PC-9 (cell line): ENCODE results near the gene CORIN. TPM values are rescaled to one million over a fixed set of nuclear protein-coding genes. Genes with fewer than 3 reads are reported as not detected.

Source experiments
- Bru-seq: library from RNA; stranded (reverse); fragments of 400-500 nt; gene quantifications from one replicate; lab custom pipeline; 2021; lab: Mats Ljungman, UMichigan
- BruChase-seq, 2 experiments: library from RNA; stranded (reverse); fragments of 400-500 nt; gene quantifications; one replicate each; lab custom pipeline; 2021; lab: Mats Ljungman, UMichigan
- BruUV-seq: library from RNA; stranded (reverse); fragments of 400-500 nt; replicated peaks from 2 replicates; lab custom pipeline; 2021; lab: Mats Ljungman, UMichigan
- CTCF ChIA-PET: fragments of 300-600 bp; sonication (Branson Sonifier 250); formaldehyde crosslinking; loops from one replicate; lab custom pipeline; 2022; ENCODE audit warnings: antibody characterized with exemption; lab: Charles Lee
- POLR2A ChIA-PET: fragments of 300-600 bp; sonication (Branson Sonifier 250); formaldehyde crosslinking; loops from one replicate; lab custom pipeline; 2022; ENCODE audit warnings: antibody characterized with exemption; ENCODE audit not compliant: unreplicated experiment; lab: Charles Lee
- DNase-seq, 2 experiments: peaks; one replicate each; pipeline versions ENCODE4 v3.0.0 to v3.0.0-alpha.2; 2015 to 2022; ENCODE audit warnings: mixed read lengths in 1 of 2
- H2AFZ ChIP-seq: fragments of 200-600 bp; sonication (generic); 2 replicates; pipeline ENCODE4 v1.8.1; 2017; ENCODE audit warnings: antibody characterized with exemption
- H3F3A ChIP-seq: fragments of 200-600 bp; sonication (generic); 2 replicates; pipeline ENCODE4 v1.8.1; 2017; ENCODE audit warnings: antibody characterized with exemption, mild to moderate bottlenecking, low read depth; ENCODE audit not compliant: insufficient read depth
- H3K27ac ChIP-seq: fragments of 200-600 bp; sonication (generic); 2 replicates; pipeline ENCODE4 v1.6.1; 2016; ENCODE audit warnings: mixed run types
- H3K27me3 ChIP-seq: fragments of 200-600 bp; sonication (generic); 2 replicates; pipeline ENCODE4 v1.6.1; 2016; ENCODE audit warnings: low read depth, mixed run types; ENCODE audit not compliant: insufficient read depth
- H3K36me3 ChIP-seq: fragments of 200-600 bp; sonication (generic); 2 replicates; pipeline ENCODE4 v1.6.1; 2016; ENCODE audit warnings: low read depth, mixed run types
- H3K4me1 ChIP-seq: fragments of 200-600 bp; sonication (generic); replicated peaks from 2 replicates; pipeline ENCODE4 v1.6.1; 2016; ENCODE audit warnings: mixed run types; ENCODE audit not compliant: insufficient read depth
- H3K4me2 ChIP-seq: fragments of 200-600 bp; sonication (generic); 2 replicates; pipeline ENCODE4 v1.6.1; 2017; ENCODE audit warnings: mixed run types
- H3K4me3 ChIP-seq: fragments of 200-600 bp; sonication (generic); 2 replicates; pipeline ENCODE4 v1.6.1; 2016; ENCODE audit warnings: mixed run types
- H3K79me2 ChIP-seq: fragments of 200-600 bp; sonication (generic); 2 replicates; pipeline ENCODE4 v1.6.1; 2017; ENCODE audit warnings: low read depth, mixed run types
- H3K9me2 ChIP-seq: fragments of 200-600 bp; sonication (generic); 2 replicates; pipeline ENCODE4 v1.8.1; 2017; ENCODE audit warnings: mild to moderate bottlenecking; ENCODE audit not compliant: insufficient read depth
- H3K9me3 ChIP-seq: fragments of 200-600 bp; sonication (generic); 2 replicates; pipeline ENCODE4 v1.8.1; 2016; ENCODE audit warnings: low read depth; ENCODE audit not compliant: insufficient read depth
- H4K20me1 ChIP-seq: fragments of 200-600 bp; sonication (generic); 2 replicates; pipeline ENCODE4 v1.8.1; 2017; ENCODE audit not compliant: insufficient read depth
- CTCF ChIP-seq: fragments of 200-600 bp; sonication (generic); conservative IDR thresholded peaks from 2 replicates; pipeline ENCODE4 v1.6.1; 2017; ENCODE audit warnings: mixed run types, antibody characterized with exemption, mild to moderate bottlenecking, moderate library complexity
- EZH2 ChIP-seq: fragments of 200-600 bp; sonication (generic); IDR thresholded peaks from 2 replicates; pipeline ENCODE4 v1.8.0; 2017; ENCODE audit warnings: antibody characterized with exemption, low read depth
- intact Hi-C: fragments of 100-400 bp; cut with micrococcal nuclease; formaldehyde crosslinking; loops from one replicate; pipeline ENCODE4 v1.10.0; 2022; ENCODE audit not compliant: unreplicated experiment
- long read RNA-seq: library from polyadenylated mRNA; stranded (forward); transcript quantifications from one replicate; pipeline ENCODE4 v2.0.0, GENCODE V29; 2022
- total RNA-seq: library from RNA; stranded (reverse); gene quantifications from 2 replicates; pipeline ENCODE4 v1.2.3, GENCODE V29; 2021

The CORIN gene
- total RNA-seq (not detected in 2 replicates), Bru-seq, nascent RNA (percentile 16 among the genes with signal in this experiment), BruChase-seq, experiment 1, labeled RNA remaining after a 2-hour chase (percentile 26 among the genes with signal in this experiment), BruChase-seq, experiment 2, labeled RNA remaining after a 6-hour chase (percentile 18 among the genes with signal in this experiment)
- long read RNA-seq: 0 reads

GRCh38 chr4:47837908-47838294 is at the start of gene CORIN:
CORIN (minus strand) TSS chr4:47838067; CDS start chr4:47837949, 118 bp downstream.
- Histone ChIP-seq H3K4me3 (peak within 1 kb of the TSS; percentile 73), H3K79me2 (no peaks in the 10 kb centered on the region), H3F3A (peaks cover 7% of the 10 kb centered on the region; the same call in 1 of the 2 replicates), H3K9me2 (no peaks in the 10 kb centered on the region), H3K4me1 (no peaks in the 10 kb centered on the region; the same call in 1 of the 2 replicates), H3K36me3 (no peaks in the 10 kb centered on the region), H3K4me2 (peak within 1 kb of the TSS; percentile 99), H3K27me3 (no peaks in the 10 kb centered on the region), H3K9me3 (peaks cover 4% of the 10 kb centered on the region; the same call in 1 of the 2 replicates), H3K27ac (no peak within 1 kb of the TSS), H2AFZ (peak within 1 kb of the TSS; percentile 90), H4K20me1 (no peaks in the 10 kb centered on the region)
- DNase-seq: no peak
- TF ChIP-seq EZH2 (no peak), CTCF (no peak)
- intact Hi-C loops: loop anchor here (2.0 to 5.0 kb wide), 3 partner anchors 133 to 171 kb away; no protein-coding TSS in a partner anchor
- no TSS peak for BruUV-seq
- CTCF ChIA-PET: interaction anchor here (0.6 to 2.0 kb wide), 2 partner anchors 169 to 294 kb away, joined by 4 to 5 read pairs; no protein-coding TSS in a partner anchor
- POLR2A ChIA-PET: interaction anchor here (0.7 kb wide), 1 partner anchor 430 kb away, joined by 5 read pairs; no protein-coding TSS in a partner anchor

GRCh38 chr4:47882228-47882627 is 44.4 kb upstream of the CORIN start:
- Histone ChIP-seq H3F3A (0 out of 2 replicates have a peak, but pooled peaks cover 8% of the 10 kb centered on the region), H3K4me3 (no peak overlapping the region), H4K20me1 (no peaks in the 10 kb centered on the region), H3K4me1 (no peaks in the 10 kb centered on the region), H2AFZ (no peak overlapping the region), H3K79me2 (no peaks in the 10 kb centered on the region), H3K9me2 (no peaks in the 10 kb centered on the region), H3K4me2 (no peak overlapping the region), H3K27ac (no peak overlapping the region), H3K27me3 (no peaks in the 10 kb centered on the region), H3K9me3 (no peaks in the 10 kb centered on the region), H3K36me3 (peaks cover 47% of the 10 kb centered on the region)
- intact Hi-C loops: no loop called here
- CTCF ChIA-PET: no interaction called here
- BruUV-seq: no TSS peak
- DNase-seq: no peak
- POLR2A ChIA-PET: no interaction called here
- TF ChIP-seq EZH2 (no peak), CTCF (no peak)

- ChIA-PET POLR2A (no interaction called here), CTCF (no interaction called here)
- no peak overlapping the region for H3K27ac ChIP-seq
- H3K27me3 ChIP-seq: no peaks in the 10 kb centered on the region
- H3F3A ChIP-seq: 0 out of 2 replicates have a peak, but pooled peaks cover 3% of the 10 kb centered on the region
- H2AFZ ChIP-seq: no peak overlapping the region
- H3K4me2 ChIP-seq: no peak overlapping the region
- intact Hi-C loops: no loop called here
- peaks cover 58% of the 10 kb centered on the region for H3K36me3 ChIP-seq
- H3K9me3 ChIP-seq: no peaks in the 10 kb centered on the region
- no peaks in the 10 kb centered on the region for H3K79me2 ChIP-seq
- BruUV-seq: no TSS peak
- H3K4me3 ChIP-seq: no peak overlapping the region
- no peaks in the 10 kb centered on the region for H3K9me2 ChIP-seq
- TF ChIP-seq EZH2 (no peak), CTCF (no peak)
- no peaks in the 10 kb centered on the region for H4K20me1 ChIP-seq
- no peaks in the 10 kb centered on the region for H3K4me1 ChIP-seq
- no peak for DNase-seq
These were observed 41.6 kb upstream of the CORIN start for GRCh38 chr4:47879458-47879857.
